EH (cell line): ENCODE measurements around the gene SYNDIG1L.
A peak's percentile ranks its signal among the peaks of the same experiment; 100 is the strongest.
"Not testable (repeated sequence)": the region's sequence is repeated elsewhere in the genome, so short reads cannot be mapped to it uniquely, and the experiment has no call there.

Source experiments
- DNase-seq: peaks from one replicate; pipeline ENCODE4 v3.0.0-alpha.2; 2015; ENCODE audit warnings: low read depth

Gene SYNDIG1L

DNA sequence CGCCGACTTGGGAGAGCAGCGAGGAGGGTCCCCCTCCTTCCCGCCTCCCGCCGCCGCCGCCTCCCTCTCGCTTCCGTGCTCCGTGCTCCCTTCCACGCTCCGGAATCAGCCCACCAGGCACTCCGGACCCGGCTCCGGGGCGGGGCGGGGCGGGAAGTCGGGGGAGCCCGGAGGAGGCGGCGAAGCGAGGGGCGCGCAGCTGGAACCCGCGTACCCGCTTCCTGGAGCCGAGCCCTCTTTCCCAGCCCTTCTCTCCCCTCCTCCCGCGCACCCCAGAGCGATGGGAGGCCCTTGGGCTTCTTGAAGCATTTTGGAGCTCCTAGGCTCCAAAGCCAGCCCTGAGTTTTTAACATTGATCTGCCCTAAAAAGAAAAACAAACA, at the start of gene SYNDIG1L:
Gene SYNDIG1L (minus strand): TSS at position 9 of the 381 bp plus-strand sequence. CDS start 16,466 bp downstream, outside the sequence.
- DNase-seq = no peak

DNA sequence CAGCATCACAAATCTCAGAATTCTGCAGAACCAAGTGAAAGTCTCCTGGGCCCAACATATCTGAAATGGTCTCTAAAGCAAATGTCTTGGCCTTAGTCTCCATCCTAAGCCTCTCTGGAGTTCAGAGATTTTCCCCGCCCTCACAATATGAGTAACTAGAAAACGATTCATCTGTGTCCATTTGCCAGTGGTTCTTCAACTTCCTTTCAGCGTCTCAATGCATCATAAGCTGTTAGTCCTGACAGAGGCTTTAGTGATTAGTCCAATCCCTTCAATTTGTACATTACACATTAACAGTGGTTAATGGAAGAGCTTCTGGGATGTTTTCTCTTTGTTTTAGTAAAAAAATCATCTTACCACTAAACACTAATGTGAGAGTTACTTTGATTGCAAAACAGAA, 49.7 kb upstream of the SYNDIG1L start:
- peak; percentile 82 for DNase-seq

DNA sequence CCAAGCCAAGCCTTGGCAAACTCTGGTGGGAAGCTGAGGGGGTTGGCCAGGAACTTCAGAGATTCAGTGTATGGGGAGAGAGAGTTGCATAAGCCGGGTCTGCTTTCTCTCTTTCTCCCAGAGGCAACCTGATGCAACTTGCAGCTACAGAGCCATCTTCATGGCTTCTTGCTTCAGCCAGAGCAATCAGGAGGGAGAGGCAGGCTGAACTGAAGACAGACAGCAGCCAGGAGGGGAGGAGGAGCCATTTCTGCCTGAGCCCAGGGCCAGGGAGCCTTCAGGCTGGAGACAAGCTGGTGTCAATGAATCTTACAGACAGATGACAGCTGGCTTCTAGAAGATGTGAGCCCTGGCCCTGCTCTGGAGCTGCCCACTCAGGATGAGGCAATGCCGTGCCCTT, 48.4 kb upstream of the SYNDIG1L start:
- DNase-seq = no peak

DNA sequence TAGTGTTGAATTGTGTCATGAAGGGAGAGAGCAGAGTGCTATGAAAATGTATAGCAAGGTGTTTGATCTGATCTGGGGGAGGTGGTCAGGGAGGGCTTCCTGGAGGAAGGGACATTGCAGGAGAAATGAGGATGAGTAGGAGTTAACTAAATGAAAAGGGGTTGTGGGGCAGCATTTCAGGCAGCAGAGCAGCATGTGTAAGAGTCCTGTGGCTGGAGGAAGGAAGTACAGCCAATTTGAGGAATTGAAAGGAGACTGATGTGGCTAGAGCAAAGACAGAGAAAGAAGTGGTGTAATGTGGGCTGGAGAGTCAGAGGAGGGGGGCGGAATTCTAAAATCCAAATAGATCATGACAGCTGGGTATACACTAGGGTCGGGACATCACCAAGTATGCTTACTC, 46.6 kb upstream of the SYNDIG1L start:
- DNase-seq = no peak

DNA sequence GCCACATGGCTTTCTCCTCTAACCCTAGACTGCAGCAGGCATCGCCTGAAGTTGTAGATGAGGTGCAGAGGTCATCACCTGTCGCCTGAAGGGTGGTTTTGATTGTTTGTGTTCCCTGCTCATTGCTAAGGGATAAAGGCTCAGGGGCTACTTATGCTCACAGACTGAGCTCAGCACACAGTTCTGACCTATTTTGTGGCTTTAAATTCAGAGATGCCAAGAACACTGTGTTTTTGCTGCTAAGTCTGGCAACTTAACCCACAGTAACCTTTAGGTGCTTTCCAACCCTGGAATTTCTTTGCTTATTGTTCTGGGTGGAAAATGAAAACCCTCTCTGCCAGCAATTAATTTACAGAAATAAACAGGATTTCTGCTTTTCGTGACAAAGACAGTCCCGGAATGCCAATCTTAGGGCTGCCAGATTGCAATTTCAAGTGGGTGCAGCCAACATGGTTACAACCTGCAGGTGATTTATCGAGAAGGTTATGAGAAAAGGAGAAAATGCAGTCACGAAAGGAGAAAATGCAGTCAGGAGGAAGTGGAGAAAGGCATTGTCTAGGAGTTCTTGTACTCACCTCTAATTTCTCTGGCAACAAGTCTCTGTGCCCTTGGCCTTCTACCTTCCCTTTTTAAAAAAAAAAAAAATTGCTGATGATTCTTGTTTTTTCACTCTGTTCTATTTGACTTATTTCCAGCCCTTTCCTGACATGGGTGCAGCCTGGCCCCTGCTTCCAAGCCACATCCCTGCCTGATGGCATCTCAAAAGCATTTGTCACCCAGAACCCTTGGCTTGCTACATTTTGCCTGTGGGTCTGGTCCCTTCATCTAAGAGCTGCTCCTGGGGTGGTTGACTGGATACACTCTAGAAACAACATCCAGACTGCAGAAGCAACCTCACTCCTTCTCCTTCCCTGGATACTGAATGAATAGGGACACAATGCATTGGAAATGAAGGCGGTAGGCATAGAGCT, 43.8 kb upstream of the SYNDIG1L start:
- peak; percentile 7 for DNase-seq

DNA sequence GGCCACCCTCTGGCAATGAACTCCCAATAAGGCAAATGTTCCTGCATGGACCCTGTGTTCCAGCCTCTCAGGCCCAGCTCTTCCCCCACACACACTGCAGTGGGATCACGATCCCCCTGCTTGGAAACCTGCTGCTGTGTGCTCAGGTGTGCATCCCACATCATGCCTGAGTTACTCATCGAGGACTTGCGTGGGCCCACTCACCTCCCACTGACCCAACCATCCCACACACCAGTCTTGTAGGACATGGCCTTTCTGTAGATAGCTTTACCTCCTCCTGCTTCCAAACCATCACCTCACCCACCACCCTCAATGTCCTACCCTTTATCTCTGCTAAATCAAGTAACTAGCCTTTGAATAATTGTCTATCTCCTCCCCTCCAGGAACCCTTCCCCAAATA, 42.5 kb upstream of the SYNDIG1L start:
- DNase-seq = no peak

DNA sequence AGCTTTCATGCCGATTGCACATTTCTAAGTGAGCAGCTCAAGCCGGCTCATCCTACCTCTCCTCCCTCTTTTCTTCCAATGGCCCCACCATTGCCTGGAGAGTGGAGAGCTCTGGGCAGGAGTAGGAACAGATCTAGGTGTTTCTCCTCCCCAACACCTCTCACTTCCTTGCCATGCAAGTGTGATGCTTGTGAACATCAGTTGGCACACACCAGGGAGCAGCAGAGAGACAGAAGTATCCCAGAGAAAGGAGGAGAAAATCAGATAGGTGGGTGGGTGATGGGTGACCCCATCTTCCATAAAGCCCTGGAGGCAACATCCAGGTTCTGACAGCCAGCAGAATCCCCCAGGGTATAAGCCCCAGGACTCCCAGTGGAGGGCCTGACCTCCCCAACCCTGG, 39.3 kb upstream of the SYNDIG1L start:
- no peak for DNase-seq

DNA sequence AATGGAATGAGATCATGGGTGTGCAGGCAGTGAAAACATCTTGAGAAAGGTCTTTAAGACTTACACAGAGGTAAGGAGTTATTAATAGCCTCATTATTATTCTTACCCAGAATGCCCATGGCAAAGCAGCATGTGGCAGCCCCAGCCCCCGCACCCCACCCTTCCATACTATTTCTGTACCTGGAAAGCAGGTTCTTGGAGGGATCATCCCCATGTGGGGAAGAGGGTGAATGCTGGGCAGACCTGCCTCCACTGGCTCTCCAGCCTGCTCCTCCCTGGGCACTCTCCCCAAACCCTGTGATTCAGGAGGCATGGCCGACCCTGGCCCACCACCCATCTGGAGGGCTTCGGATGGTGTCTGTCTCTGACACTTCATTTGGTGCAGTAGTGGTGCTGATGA, 38.8 kb upstream of the SYNDIG1L start:
- DNase-seq = no peak

DNA sequence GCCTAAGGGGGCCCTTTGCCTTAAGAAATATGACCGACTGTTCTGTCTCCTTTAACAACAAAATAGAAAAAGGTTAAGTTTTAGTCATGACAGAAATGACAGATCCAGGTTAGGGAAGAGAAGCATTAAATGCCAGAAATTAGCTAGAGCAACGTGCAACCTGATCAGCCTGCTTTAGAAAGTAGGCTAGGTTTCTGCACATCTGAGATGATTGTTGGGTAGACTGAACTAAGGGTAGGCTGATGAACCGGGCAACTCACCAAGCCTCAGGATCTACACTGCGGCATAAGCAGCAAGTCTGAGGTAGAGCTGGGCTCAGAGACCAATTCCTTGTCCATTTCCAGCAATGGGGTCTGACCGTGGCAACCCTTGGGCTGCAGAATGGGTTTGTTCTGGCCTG, 37.7 kb upstream of the SYNDIG1L start:
- no peak for DNase-seq

DNA sequence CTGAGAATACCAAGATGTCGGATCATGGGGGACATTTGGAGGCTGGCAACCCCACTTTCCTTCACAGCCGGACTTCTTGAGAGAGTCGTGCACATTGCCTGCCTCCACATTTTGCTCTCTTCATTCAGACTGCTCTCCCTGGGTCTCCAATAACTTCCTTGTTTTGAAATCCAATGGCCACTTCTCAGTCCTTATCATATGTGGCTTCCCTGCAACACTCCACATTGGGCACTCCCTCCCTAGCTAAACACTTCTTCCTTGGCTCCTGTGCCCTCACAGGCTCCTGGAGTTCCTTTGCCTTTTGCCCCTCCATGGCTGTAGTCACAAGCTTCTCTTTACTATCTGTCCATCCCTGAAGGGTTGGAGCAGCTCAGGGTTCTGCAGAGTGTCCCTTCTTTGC, 37.0 kb upstream of the SYNDIG1L start:
- DNase-seq = no peak

DNA sequence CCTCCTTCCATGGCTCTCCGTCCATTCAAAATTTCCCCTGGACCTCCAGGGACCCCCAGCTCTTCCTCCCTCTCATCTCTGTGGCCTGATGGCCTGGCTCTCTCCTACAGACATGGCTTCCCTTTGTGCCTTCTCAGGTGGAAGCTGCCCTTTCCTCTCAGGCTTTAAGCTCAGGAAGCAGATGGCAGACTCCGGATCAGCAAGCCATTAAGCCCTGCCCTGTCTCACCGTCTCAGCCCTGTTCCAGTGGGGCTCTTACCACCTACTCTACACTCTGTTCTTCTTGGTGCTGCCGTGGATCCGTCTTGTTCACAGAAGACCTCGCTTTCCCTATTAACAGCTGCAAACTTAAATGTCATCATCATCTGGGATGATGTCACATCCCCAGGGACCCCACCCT, 34.0 kb upstream of the SYNDIG1L start:
- no peak for DNase-seq

DNA sequence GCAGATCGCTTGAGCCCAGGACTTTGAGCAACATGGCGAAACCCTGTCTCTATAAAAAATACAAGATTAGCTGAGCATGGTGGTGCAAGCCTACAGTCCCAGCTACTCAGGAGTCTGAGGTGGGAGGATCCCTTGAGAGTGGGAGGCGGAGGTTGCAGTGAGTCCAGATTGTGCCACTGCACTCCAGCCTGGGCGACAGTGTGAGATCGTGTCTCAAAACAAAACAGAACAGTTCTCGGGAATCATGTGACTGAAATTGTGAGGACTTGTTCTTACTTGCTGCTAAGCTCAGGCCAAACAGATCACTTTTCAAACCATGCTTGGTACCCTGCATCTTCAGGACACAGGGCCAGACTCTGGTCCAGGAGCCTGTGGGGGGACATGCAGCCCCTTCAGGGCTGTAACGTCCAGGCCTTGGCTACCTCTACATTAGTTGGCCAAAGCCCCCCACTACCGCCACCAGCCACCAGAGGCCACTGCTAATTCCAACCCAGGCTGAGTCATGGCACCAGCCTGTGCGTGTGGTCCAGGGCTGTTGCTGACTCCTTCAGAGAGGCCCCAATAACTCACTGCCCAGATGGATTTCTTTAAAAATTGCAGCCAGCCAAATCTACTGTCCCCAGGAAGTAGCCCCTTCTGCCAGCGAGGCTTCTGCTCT, 33.4 kb upstream of the SYNDIG1L start:
- DNase-seq = peak; percentile 74

DNA sequence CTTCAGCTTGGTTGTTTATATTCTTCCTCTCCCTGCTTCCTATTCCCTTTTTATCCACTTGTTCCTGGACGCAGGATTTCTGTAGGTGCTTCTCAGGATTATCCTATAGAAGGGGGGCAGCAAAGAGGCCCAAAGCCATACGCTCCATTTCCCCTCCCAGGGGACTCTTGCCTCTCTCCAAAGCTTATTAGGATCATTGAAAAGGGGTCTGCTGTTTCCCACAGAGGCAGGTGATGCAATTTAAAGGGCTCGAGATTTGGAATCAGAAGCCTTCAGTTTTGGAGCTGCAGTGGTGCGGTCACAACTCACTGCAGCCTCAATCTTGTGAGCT, 31.5 kb upstream of the SYNDIG1L start:
- DNase-seq = no peak

DNA sequence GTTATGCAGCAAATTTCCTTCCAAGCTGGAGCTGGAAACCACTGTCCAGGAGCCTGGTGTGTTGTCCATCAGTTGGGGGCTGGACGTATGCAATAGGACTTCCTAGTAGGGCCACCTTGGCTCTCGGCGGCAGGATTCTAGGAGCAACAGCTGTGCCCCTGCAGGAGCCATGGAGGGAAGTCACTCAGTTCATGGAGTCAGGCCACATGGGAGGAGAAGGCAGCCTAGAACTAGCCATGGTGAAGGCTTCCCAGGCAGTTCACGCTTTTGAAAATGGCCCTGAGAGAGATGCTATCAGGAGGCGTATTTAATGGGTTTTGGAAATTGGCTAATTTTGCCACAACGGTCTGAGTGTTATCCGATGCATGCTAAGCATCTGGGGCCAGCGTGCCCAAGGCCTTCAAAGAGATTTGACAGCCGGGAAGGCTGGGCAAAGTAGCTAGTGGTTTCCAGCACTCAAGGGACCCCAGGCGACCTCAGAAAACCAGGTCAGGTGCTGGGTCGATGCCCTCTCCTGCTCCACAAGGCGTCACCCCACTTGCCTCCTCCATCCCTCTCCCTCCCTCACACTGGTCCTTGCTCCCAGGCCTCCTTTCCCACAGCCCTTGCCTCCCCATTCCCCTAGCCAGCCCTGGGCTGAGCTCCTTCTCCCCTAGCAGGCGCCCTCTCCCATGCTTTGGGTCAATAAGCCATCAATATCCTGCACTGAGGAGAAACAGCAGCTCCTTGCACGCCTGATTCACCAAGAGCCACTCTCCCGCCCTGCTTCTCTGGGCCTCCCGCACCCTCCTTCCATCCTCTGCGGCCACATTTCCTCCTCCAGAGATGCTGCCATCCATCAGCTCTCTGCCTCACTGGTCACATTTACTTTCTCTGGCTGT, 30.9 kb upstream of the SYNDIG1L start:
- DNase-seq = no peak

DNA sequence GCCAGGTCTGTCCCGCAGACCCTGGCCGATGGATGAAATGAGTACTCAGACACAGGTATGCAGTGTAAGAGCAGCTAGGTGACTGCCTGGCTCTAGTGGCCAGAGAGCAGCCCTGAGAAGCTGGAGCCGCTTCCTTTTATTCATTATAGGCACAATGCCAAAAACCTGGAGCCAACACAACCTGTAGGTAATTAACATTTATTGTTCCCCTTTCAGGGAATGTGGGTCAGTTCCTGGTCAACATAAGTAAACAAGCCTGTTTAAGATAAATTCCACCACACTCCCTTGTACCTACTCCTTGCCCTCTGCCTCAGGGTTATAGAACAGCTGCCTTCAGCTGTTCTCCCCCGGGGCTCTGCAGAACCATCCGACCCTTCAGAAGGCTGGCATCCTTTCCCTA, 28.4 kb upstream of the SYNDIG1L start:
- DNase-seq = not testable (repeated sequence)

DNA sequence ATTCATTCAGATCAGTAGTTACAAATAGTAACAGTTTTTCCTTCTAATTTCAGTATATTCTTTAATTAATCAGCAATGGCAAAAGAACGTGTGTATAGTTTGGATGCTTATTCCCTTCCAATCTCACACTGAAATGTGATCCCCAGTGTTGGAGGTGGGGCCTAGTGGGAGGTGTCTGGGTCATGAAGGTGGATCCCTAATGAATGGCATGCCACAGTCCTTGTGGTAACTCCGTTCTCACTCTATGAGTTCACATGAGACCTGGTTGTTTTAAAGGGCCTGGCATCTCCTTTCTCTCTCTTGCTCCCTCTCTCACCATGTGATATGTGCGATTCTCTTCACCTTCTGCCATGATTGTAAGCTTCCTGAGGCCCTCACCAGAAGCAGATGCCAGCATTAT, 18.9 kb upstream of the SYNDIG1L start:
- no peak for DNase-seq

DNA sequence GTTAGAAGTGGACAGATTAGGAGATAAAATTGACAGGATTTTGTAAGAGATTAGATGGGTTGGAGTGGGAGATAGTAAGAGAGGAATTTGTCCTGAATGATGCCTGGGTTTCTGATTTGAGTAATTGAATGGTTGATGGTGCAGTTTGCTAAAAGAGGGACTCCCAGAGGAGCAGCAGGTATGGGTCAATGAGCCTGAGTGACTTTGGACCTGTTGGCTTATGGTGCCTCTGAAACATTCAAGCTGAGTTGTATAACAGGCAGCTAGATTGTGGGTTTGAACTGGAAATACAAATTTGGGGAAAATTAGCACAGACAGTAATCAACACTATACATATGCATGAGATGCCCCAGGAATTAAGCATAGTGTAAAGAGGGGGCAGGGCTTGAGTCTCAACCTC, 16.7 kb upstream of the SYNDIG1L start:
- DNase-seq = no peak

DNA sequence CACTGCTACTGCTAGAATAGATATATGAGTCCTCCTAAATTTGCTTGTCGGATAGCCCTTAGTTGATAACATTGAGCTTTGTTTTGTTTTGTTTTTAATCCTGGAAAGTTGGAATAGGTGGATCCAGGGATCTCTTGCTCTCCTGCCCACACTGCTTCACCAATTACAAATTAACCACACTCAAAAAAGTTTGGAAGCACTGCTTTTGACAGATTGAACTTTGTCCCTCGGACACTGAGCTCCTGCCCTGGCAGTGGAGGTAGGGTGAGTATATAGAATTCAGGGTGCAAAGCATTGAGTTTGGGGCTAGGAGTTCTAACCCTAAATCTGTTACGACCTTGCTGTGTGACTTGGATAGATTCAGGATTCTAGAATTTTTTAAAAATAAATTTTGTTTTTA, 15.1 kb upstream of the SYNDIG1L start:
- no peak for DNase-seq

DNA sequence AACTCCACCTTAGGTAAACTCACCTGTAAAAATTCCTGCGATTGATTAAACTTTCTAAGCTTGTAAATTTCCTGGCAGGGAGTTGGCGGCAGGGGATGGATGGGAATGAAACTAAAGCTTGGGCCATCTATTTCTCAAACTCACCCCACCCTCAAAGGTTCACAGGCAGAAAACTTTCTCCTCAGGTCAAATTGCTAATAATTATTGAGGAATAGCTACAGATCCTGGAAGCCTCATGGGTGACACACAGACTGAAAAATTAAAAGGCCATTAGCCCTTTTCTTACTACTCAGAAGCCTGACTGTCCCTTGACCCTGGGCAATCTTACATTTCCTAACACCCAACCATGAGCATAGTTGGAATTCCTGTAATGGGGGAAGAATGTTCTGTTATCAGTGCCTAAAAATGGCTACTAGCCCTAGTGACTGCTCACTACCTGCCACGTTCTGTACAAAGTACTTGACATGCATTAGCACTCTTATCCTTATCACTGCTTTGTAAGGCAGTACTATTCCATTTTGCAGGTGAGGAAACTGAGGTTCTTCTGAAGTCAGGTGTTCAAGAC, 12.4 kb upstream of the SYNDIG1L start:
- peak; percentile 18 for DNase-seq

DNA sequence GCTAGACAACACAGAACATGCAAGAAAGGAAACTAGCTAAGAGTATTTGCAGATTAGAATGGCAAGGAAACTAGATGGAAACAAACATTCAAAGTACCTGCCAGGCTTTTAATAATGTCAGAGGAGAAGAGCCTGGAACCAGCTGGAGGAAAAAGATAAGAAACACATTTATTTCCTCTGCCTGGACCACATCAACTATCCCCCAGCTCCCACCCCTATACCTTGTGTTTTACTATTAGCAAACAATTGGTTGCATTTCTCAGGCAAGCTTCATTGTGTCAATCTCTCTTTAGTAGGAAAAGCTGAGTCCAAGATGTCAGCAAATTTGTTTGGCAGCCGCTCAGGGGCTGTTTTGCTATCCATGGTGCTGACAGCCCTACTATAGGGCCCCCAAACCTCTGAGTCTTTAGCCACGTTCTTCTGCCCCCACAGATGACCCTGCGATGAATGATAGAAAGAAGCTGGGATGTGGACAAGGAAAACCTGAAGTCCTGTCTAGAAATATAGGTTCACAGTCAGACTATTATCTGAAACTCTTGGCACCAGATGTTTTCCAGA, 11.6 kb upstream of the SYNDIG1L start:
- DNase-seq = peak; percentile 18

DNA sequence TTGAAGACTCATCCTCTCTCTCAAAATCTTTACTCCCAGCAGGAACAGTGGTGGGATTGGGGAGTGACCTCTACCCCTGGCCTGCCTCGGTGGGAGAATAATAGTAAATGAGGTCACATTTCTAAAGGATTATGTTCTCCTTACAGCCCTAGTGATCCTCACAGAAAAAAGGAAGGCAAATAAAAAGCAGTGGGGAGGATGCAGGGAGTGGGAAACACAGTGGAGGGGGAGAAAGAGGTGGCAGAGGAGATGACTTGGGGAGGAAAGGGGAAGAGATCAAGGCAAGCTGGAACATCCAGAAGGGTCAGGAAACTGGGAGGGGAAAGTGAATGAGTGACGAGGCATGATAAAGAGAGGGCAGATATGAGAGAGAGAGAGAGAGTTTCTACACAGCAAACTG, 8.3 kb upstream of the SYNDIG1L start:
- no peak for DNase-seq

DNA sequence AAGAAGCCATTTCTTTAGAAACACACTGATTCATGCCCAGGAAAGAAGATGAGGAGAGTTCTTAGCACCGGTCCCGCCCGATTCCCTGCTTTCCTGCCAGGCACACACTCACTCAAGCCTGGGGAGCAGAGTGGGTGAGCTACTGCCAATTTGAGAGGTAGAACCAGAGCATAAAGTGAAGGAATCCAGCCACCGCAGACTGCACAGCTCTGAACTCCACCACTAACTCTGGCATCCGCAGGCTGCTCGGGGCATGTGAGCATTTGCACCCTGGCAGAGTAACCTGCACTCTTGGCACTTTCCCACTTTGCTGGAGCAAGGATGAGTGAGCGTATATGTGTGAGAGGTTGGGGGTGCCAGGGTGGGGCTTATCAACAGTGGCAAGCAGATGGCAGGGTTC, 4.0 kb upstream of the SYNDIG1L start:
- no peak for DNase-seq
